ENCODE data around the gene LRP6.

LRP6 gene

GRCh38 chr12:12070674-12071656, 195.9 kb downstream of the LRP6 start, which contains the start of gene BCL2L14:
BCL2L14 (plus strand) TSS chr12:12070939; CDS start chr12:12079306, 8,367 bp downstream.
- no peak for DNase-seq (ENCODE audit: low read depth)

- no peak for DNase-seq (ENCODE audit: low read depth)
Observed at GRCh38 chr12:12069821-12070548, 196.9 kb downstream of the LRP6 start.

GRCh38 chr12:12068751-12069150, 198.1 kb downstream of the LRP6 start:
- no peak for DNase-seq (ENCODE audit: low read depth)

All from fibroblast of the conjunctiva (primary cell).